MM.1S (cell line): Measurements from ENCODE around the gene NLRP6.
"Not testable (repeated sequence)": the region's sequence is repeated elsewhere in the genome, so short reads cannot be mapped to it uniquely, and the experiment has no call there.

Experiments used
- DNase-seq: peaks from one replicate; pipeline ENCODE4 v3.0.0-alpha.2; 2015
- H2AFZ ChIP-seq: fragments of 300-600 bp; sonication (generic); 2 replicates; pipeline ENCODE4 v1.6.0; 2016; ENCODE audit warnings: antibody characterized with exemption, low read length
- H3F3A ChIP-seq: fragments of 300-600 bp; sonication (generic); 2 replicates; pipeline ENCODE4 v1.6.1; 2016; ENCODE audit warnings: mild to moderate bottlenecking, antibody characterized with exemption, low read length, moderate library complexity, mixed read lengths; ENCODE audit not compliant: insufficient read depth
- H3K27ac ChIP-seq: fragments of 300-600 bp; sonication (generic); 2 replicates; pipeline ENCODE4 v1.5.1; 2016; ENCODE audit warnings: mild to moderate bottlenecking, low read length
- H3K27me3 ChIP-seq: fragments of 300-600 bp; sonication (generic); replicated peaks from 2 replicates; pipeline ENCODE4 v1.6.0; 2016; ENCODE audit warnings: low read length; ENCODE audit not compliant: insufficient read depth
- H3K36me3 ChIP-seq: fragments of 300-600 bp; sonication (generic); replicated peaks from 2 replicates; pipeline ENCODE4 v1.6.1; 2016; ENCODE audit warnings: mild to moderate bottlenecking, low read length, mixed read lengths; ENCODE audit not compliant: insufficient read depth
- H3K4me1 ChIP-seq: fragments of 300-600 bp; sonication (generic); 2 replicates; pipeline ENCODE4 v1.6.1; 2016; ENCODE audit warnings: low read length, mixed read lengths
- H3K4me2 ChIP-seq: fragments of 300-600 bp; sonication (generic); 2 replicates; pipeline ENCODE4 v1.6.0; 2016; ENCODE audit warnings: low read depth, low read length
- H3K4me3 ChIP-seq: fragments of 300-600 bp; sonication (generic); 2 replicates; pipeline ENCODE4 v1.5.1; 2016; ENCODE audit warnings: low read length, mixed read lengths
- H3K79me2 ChIP-seq: fragments of 300-600 bp; sonication (generic); 2 replicates; pipeline ENCODE4 v1.6.1; 2016; ENCODE audit warnings: mixed run types, low read length, mixed read lengths
- H3K9ac ChIP-seq: fragments of 300-600 bp; sonication (generic); 2 replicates; pipeline ENCODE4 v1.6.1; 2016; ENCODE audit warnings: low read length, mixed read lengths
- H3K9me2 ChIP-seq: fragments of 300-600 bp; sonication (generic); replicated peaks from 2 replicates; pipeline ENCODE4 v1.6.1; 2016; ENCODE audit warnings: mild to moderate bottlenecking, low read length, mixed read lengths; ENCODE audit not compliant: insufficient read depth
- H3K9me3 ChIP-seq: fragments of 300-600 bp; sonication (generic); replicated peaks from 2 replicates; pipeline ENCODE4 v1.6.1; 2016; ENCODE audit warnings: mild to moderate bottlenecking, low read length, mixed read lengths; ENCODE audit not compliant: insufficient read depth
- H4K20me1 ChIP-seq: fragments of 300-600 bp; sonication (generic); 2 replicates; pipeline ENCODE4 v1.6.1; 2016; ENCODE audit warnings: mild to moderate bottlenecking, low read length, moderate library complexity, mixed read lengths; ENCODE audit not compliant: insufficient read depth
- CTCF ChIP-seq: fragments of 300-600 bp; sonication (generic); IDR thresholded peaks from 2 replicates; pipeline ENCODE4 v1.5.1; 2016; ENCODE audit warnings: antibody characterized with exemption, low read length, mixed read lengths
- EZH2 ChIP-seq: fragments of 300-600 bp; sonication (generic); optimal IDR thresholded peaks from 2 replicates; pipeline ENCODE3; 2017; ENCODE audit warnings: low read depth, mild to moderate bottlenecking, antibody characterized with exemption, low read length, mixed read lengths
- EZH2phosphoT487 ChIP-seq: fragments of 300-600 bp; sonication (generic); IDR thresholded peaks from 2 replicates; pipeline ENCODE4 v1.6.1; 2018; ENCODE audit warnings: antibody characterized with exemption, low read length

Gene NLRP6

GRCh38 chr11:306645-307371 lies 28.6 kb downstream of the NLRP6 start:
- Histone ChIP-seq H4K20me1 (no peaks in the 10 kb centered on the region), H3K9me2 (no peaks in the 10 kb centered on the region), H3K27ac (no peak overlapping the region), H3K27me3 (peaks cover 60% of the 10 kb centered on the region), H2AFZ (no peak overlapping the region), H3K4me1 (no peaks in the 10 kb centered on the region), H3K9me3 (no peaks in the 10 kb centered on the region), H3K79me2 (no peaks in the 10 kb centered on the region), H3K4me3 (no peak overlapping the region), H3K4me2 (no peak overlapping the region), H3K9ac (no peak overlapping the region), H3K36me3 (no peaks in the 10 kb centered on the region), H3F3A (no peaks in the 10 kb centered on the region)
- DNase-seq, result no peak
- TF ChIP-seq CTCF (no peak), EZH2 (no peak), EZH2phosphoT487 (no peak)

DNA sequence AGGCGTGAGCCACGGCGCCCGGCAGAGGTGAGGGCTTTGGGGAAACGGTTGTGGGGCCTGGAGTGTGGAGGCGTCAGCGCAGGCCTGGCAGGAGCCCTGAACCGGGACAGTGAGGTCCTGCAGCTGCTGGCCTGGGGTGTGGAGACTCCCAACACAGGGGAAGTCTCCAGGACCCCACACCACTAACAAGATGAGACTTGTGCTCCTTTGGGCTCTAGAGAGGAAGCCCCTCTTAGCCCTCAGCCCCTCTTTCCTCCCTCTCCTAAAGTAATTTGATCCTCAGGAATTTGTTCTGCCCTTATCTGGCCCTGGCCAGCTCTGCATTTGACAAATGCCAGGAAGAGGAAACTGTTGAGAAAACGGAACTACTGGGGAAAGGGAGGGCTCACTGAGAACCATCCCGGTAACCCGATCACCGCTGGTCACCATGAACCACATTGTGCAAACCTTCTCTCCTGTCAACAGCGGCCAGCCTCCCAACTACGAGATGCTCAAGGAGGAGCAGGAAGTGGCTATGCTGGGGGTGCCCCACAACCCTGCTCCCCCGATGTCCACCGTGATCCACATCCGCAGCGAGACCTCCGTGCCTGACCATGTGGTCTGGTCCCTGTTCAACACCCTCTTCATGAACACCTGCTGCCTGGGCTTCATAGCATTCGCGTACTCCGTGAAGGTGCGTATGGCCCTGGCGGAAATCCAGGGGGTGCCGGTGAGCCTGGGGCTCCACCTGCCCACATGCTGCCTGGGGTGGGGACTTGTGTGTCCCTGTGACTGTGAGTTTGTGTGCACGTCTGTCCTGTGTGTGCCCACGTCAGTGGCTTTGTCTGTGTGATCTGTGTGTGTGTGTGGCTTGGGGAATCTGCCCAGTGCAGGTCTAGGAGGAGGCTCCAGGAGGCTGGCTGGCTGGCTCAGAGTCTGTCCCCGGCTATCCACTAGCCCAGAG lies 29.8 kb downstream of the NLRP6 start, which contains the start of gene IFITM2:
Gene IFITM2, plus strand, starts transcription at position 51 of the 943 bp plus-strand sequence. Its CDS starts 377 bp downstream, at position 428.
- not testable (repeated sequence) for H3K79me2 ChIP-seq, H3F3A ChIP-seq, H3K36me3 ChIP-seq, DNase-seq, H3K9me2 ChIP-seq, H3K4me3 ChIP-seq, H3K27ac ChIP-seq, H2AFZ ChIP-seq, H3K9me3 ChIP-seq, H4K20me1 ChIP-seq, H3K9ac ChIP-seq, H3K4me1 ChIP-seq
- Histone ChIP-seq H3K4me2 (peak within 1 kb of the TSS; percentile 12; the same call in 1 of the 2 replicates), H3K27me3 (peaks cover 65% of the 10 kb centered on the region)

GRCh38 chr11:308740-309665 lies 30.8 kb downstream of the NLRP6 start:
- H3K9ac ChIP-seq, H4K20me1 ChIP-seq, H3K79me2 ChIP-seq, H3K4me3 ChIP-seq, H3K36me3 ChIP-seq, H2AFZ ChIP-seq, H3K27ac ChIP-seq, H3K4me2 ChIP-seq, DNase-seq, H3K9me3 ChIP-seq, H3K9me2 ChIP-seq, H3K4me1 ChIP-seq, H3F3A ChIP-seq: not testable (repeated sequence)
- peaks cover 59% of the 10 kb centered on the region for H3K27me3 ChIP-seq

GRCh38 chr11:309979-310572 lies 31.9 kb downstream of the NLRP6 start:
- H2AFZ ChIP-seq, H4K20me1 ChIP-seq, H3K4me3 ChIP-seq, H3K27ac ChIP-seq, H3K4me2 ChIP-seq, DNase-seq, H3K9me2 ChIP-seq, H3K79me2 ChIP-seq, H3K9me3 ChIP-seq, H3F3A ChIP-seq, H3K36me3 ChIP-seq, H3K9ac ChIP-seq: not testable (repeated sequence)
- peaks cover 61% of the 10 kb centered on the region for H3K27me3 ChIP-seq
- peaks cover 14% of the 10 kb centered on the region for H3K4me1 ChIP-seq

DNA sequence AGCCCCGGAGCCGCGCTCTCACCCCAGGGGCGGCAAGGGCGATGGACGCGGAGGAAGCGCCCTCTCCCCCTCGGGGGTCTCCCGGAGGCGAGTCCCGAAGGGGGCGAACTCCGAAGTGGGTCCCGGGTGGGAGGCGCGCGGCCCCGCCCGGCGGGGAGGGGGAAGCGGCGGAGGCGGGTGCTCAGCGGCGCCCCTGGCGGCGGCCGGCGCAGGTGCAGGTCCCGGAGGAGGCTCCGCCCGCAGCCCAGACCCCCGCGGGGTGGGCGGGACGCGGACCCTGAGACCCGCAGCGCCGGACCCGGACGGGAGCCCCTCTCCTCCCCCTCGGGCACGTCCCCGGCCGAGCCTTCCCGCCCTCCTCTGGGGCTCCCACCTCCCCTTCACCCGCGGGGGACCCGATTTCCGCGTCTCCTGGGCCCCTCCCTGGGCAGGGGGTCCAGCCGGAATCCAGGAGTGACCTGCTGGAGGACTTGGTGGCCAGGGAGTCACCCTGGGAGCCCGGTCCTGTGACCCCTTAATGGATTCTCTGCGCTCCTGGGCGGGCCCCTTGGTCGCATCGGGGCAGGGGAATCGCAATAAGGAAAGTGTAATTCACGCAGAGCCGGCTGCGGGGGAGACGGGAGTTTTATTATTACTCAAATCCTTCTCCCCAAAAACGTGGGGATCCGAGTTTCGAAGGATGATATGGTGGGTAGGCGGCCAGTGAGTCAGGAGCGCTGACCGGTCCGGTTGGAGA lies 33.0 kb downstream of the NLRP6 start:
- Histone ChIP-seq H3K4me1 (peaks cover 14% of the 10 kb centered on the region), H3K27me3 (peaks cover 61% of the 10 kb centered on the region)
- H2AFZ ChIP-seq, H3K36me3 ChIP-seq, H3K79me2 ChIP-seq, H3K9me3 ChIP-seq, DNase-seq, H3F3A ChIP-seq, H3K4me2 ChIP-seq, H3K9me2 ChIP-seq, H3K9ac ChIP-seq, H3K4me3 ChIP-seq, H3K27ac ChIP-seq, H4K20me1 ChIP-seq: not testable (repeated sequence)
